GM23338 (cell line): ENCODE measurements around the gene TNFRSF4. TPM values are rescaled to one million over a fixed set of nuclear protein-coding genes. Genes with fewer than 3 reads are reported as not detected.

ENCODE experiments used
- ATAC-seq: fragments of 200-7000 bp; cut with Tn5 transposase; 3 replicates; pipeline ENCODE4 v1.9.1; 2020
- DNase-seq: peaks from one replicate; pipeline ENCODE4 v3.0.0-alpha.2; 2015; ENCODE audit warnings: low spot score
- H2AFZ ChIP-seq: fragments of 200-600 bp; sonication (generic); 2 replicates; pipeline ENCODE4 v1.8.0; 2016; ENCODE audit warnings: antibody characterized with exemption, mild to moderate bottlenecking, moderate library complexity
- H3F3A ChIP-seq: fragments of 200-600 bp; sonication (generic); replicated peaks from 2 replicates; pipeline ENCODE4 v1.8.0; 2017; ENCODE audit warnings: antibody characterized with exemption, mixed run types, low read depth
- H3K27ac ChIP-seq: fragments of 200-600 bp; sonication (generic); 2 replicates; pipeline ENCODE4 v1.6.1; 2016; ENCODE audit warnings: low read depth
- H3K27me3 ChIP-seq: fragments of 200-600 bp; sonication (generic); 2 replicates; pipeline ENCODE4 v1.8.0; 2016; ENCODE audit warnings: mild to moderate bottlenecking, mixed run types, moderate library complexity; ENCODE audit not compliant: insufficient read depth
- H3K36me3 ChIP-seq: fragments of 200-600 bp; sonication (generic); 2 replicates; pipeline ENCODE4 v1.8.0; 2016; ENCODE audit warnings: mild to moderate bottlenecking; ENCODE audit not compliant: insufficient read depth
- H3K4me1 ChIP-seq: fragments of 200-600 bp; sonication (generic); 2 replicates; pipeline ENCODE4 v1.8.0; 2016; ENCODE audit warnings: mild to moderate bottlenecking, moderate library complexity; ENCODE audit not compliant: insufficient read depth
- H3K4me2 ChIP-seq: fragments of 200-600 bp; sonication (generic); 2 replicates; pipeline ENCODE4 v1.7.1; 2017; ENCODE audit warnings: mixed run types
- H3K4me3 ChIP-seq: fragments of 200-600 bp; sonication (generic); 2 replicates; pipeline ENCODE4 v1.6.1; 2016; ENCODE audit warnings: mixed run types
- H3K79me2 ChIP-seq: fragments of 200-600 bp; sonication (generic); replicated peaks from 2 replicates; pipeline ENCODE4 v1.8.0; 2017; ENCODE audit warnings: mild to moderate bottlenecking; ENCODE audit not compliant: insufficient read depth
- H3K9me2 ChIP-seq: fragments of 200-600 bp; sonication (generic); 2 replicates; pipeline ENCODE4 v1.8.0; 2017; ENCODE audit not compliant: insufficient read depth
- H4K20me1 ChIP-seq: fragments of 200-600 bp; sonication (generic); replicated peaks from 2 replicates; pipeline ENCODE4 v1.8.0; 2017; ENCODE audit warnings: mild to moderate bottlenecking; ENCODE audit not compliant: insufficient read depth
- H3K27ac Mint-ChIP-seq: 2 replicates; pipeline ENCODE4 v1.8.0; 2020; ENCODE audit warnings: inconsistent platforms, mild to moderate bottlenecking, moderate library complexity, mixed read lengths
- H3K27me3 Mint-ChIP-seq: 3 replicates; pipeline ENCODE4 v1.8.0; 2022; ENCODE audit warnings: low read depth, mild to moderate bottlenecking, moderate library complexity, mixed read lengths, inconsistent platforms; ENCODE audit not compliant: insufficient read depth, poor library complexity
- H3K36me3 Mint-ChIP-seq: 3 replicates; pipeline ENCODE4 v1.8.0; 2021; ENCODE audit warnings: low read depth, mild to moderate bottlenecking, inconsistent platforms, moderate library complexity, mixed read lengths
- H3K4me1 Mint-ChIP-seq: 3 replicates; pipeline ENCODE4 v1.8.0; 2020; ENCODE audit warnings: mild to moderate bottlenecking, inconsistent platforms, mixed read lengths
- H3K4me3 Mint-ChIP-seq: 3 replicates; pipeline ENCODE4 v1.8.0; 2021; ENCODE audit warnings: moderate library complexity, mild to moderate bottlenecking, inconsistent platforms, mixed read lengths
- H3K9me3 Mint-ChIP-seq: 3 replicates; pipeline ENCODE4 v1.8.0; 2020; ENCODE audit warnings: moderate library complexity, mild to moderate bottlenecking, inconsistent platforms, mixed read lengths
- EZH2 ChIP-seq: fragments of 200-600 bp; sonication (generic); IDR thresholded peaks from one replicate; pipeline ENCODE4 v1.8.0; 2017; ENCODE audit warnings: antibody characterized with exemption, mild to moderate bottlenecking, low read depth; ENCODE audit not compliant: unreplicated experiment
- REST ChIP-seq: IDR thresholded peaks from one replicate; pipeline ENCODE4 v1.6.1; 2018; ENCODE audit warnings: antibody characterized with exemption; ENCODE audit not compliant: unreplicated experiment
- STAT1 ChIP-seq: IDR thresholded peaks from one replicate; pipeline ENCODE4 v1.6.1; 2016; ENCODE audit warnings: antibody characterized with exemption; ENCODE audit not compliant: unreplicated experiment
- ZNF462 ChIP-seq: fragments of 250-450 bp; sonication (Bioruptor Pico); IDR thresholded peaks from 2 replicates; pipeline ENCODE4 v1.5.0; 2020; ENCODE audit warnings: mild to moderate bottlenecking, moderate library complexity
- polyA plus RNA-seq: library from polyadenylated mRNA; unstranded; fragments of >200 nt; fragmentation: Nextera tagmentation; extraction: Ambion mirVana; gene quantifications from 2 replicates; pipeline ENCODE4 v1.2.1, GENCODE V29; 2016
- total RNA-seq: library from RNA; depleted of rRNA; stranded (reverse); fragments of >200 nt; shearing (Covaris generic); gene quantifications from 2 replicates; pipeline ENCODE4 v1.2.3, GENCODE V29; 2014

The TNFRSF4 gene
- total and polyA plus RNA-seq, 2 experiments from 2014 or later = not detected

GRCh38 chr1:1197188-1197500 is 16.8 kb downstream of the TNFRSF4 start:
- DNase-seq (peak; percentile 5), ATAC-seq (no peak)
- H3K27me3 Mint-ChIP-seq = peaks cover 3% of the 10 kb centered on the region
- peaks cover 1% of the 10 kb centered on the region; the same call in 2 of the 3 replicates for H3K36me3 Mint-ChIP-seq
- H3K27ac Mint-ChIP-seq = no peak overlapping the region
- Histone ChIP-seq H3K36me3 (no peaks in the 10 kb centered on the region), H3K9me2 (no peaks in the 10 kb centered on the region), H3K79me2 (no peaks in the 10 kb centered on the region), H3F3A (no peaks in the 10 kb centered on the region), H2AFZ (no peak overlapping the region), H3K27ac (no peak overlapping the region), H4K20me1 (no peaks in the 10 kb centered on the region), H3K4me1 (no peaks in the 10 kb centered on the region), H3K4me2 (no peak overlapping the region), H3K4me3 (no peak overlapping the region), H3K27me3 (no peaks in the 10 kb centered on the region)
- no peak overlapping the region for H3K4me3 Mint-ChIP-seq
- TF ChIP-seq REST (no peak), ZNF462 (CRISPR knock-in tag) (no peak), STAT1 (no peak), EZH2 (no peak)
- peaks cover 24% of the 10 kb centered on the region for H3K9me3 Mint-ChIP-seq
- no peaks in the 10 kb centered on the region; the same call in 2 of the 3 replicates for H3K4me1 Mint-ChIP-seq
